PC-3 (cell line): Measurements from ENCODE around the gene ORC4. TPM values are rescaled to one million over a fixed set of nuclear protein-coding genes. Genes with fewer than 3 reads are reported as not detected.

Experiments
- ATAC-seq: fragments of 200-7000 bp; cut with Tn5 transposase; 2 replicates; pipeline ENCODE4 v1.9.1; 2020; ENCODE audit warnings: mild to moderate bottlenecking, moderate library complexity
- BruUV-seq: library from RNA; stranded (reverse); fragments of 400-500 nt; replicated peaks from 2 replicates; lab custom pipeline; 2021; lab: Mats Ljungman, UMichigan
- CTCF ChIA-PET: fragments of 300-600 bp; sonication (Branson Sonifier 250); formaldehyde crosslinking; loops from one replicate; lab custom pipeline; 2022; ENCODE audit warnings: antibody characterized with exemption; lab: Charles Lee
- POLR2A ChIA-PET: fragments of 300-600 bp; sonication (Branson Sonifier 250); formaldehyde crosslinking; loops from one replicate; lab custom pipeline; 2022; ENCODE audit warnings: antibody characterized with exemption; ENCODE audit not compliant: unreplicated experiment; lab: Charles Lee
- DNase-seq: peaks from one replicate; pipeline ENCODE4 v3.0.0-alpha.2; 2015
- H2AFZ ChIP-seq: fragments of 300-600 bp; sonication (generic); 2 replicates; pipeline ENCODE4 v1.6.0; 2016; ENCODE audit warnings: antibody characterized with exemption, low read length
- H3F3A ChIP-seq: fragments of 300-600 bp; sonication (generic); one replicate; pipeline ENCODE4 v1.6.0; 2017; ENCODE audit warnings: antibody characterized with exemption, low read length, control low read depth, mild to moderate bottlenecking; ENCODE audit not compliant: unreplicated experiment
- H3K27ac ChIP-seq: fragments of 300-600 bp; sonication (generic); 2 replicates; pipeline ENCODE4 v1.5.1; 2016; ENCODE audit warnings: mild to moderate bottlenecking, low read length
- H3K27me3 ChIP-seq: fragments of 300-600 bp; sonication (generic); 2 replicates; pipeline ENCODE4 v1.6.1; 2016; ENCODE audit warnings: low read length, mixed read lengths
- H3K36me3 ChIP-seq: fragments of 300-600 bp; sonication (generic); 2 replicates; pipeline ENCODE4 v1.6.1; 2016; ENCODE audit warnings: low read depth, mixed run types, low read length, mixed read lengths
- H3K4me1 ChIP-seq: fragments of 300-600 bp; sonication (generic); 2 replicates; pipeline ENCODE4 v1.5.1; 2016; ENCODE audit warnings: low read length; ENCODE audit not compliant: insufficient read depth
- H3K4me2 ChIP-seq: fragments of 300-600 bp; sonication (generic); 2 replicates; pipeline ENCODE4 v1.6.0; 2016; ENCODE audit warnings: low read length
- H3K4me3 ChIP-seq: fragments of 300-600 bp; sonication (generic); 2 replicates; pipeline ENCODE4 v1.5.1; 2016; ENCODE audit warnings: mild to moderate bottlenecking, low read length, mixed read lengths
- H3K79me2 ChIP-seq: fragments of 300-600 bp; sonication (generic); 2 replicates; pipeline ENCODE4 v1.6.1; 2017; ENCODE audit warnings: low read length, mixed read lengths
- H3K9ac ChIP-seq: fragments of 300-600 bp; sonication (generic); 2 replicates; pipeline ENCODE4 v1.6.0; 2016; ENCODE audit warnings: mild to moderate bottlenecking, low read length
- H3K9me2 ChIP-seq: fragments of 300-600 bp; sonication (generic); replicated peaks from 2 replicates; pipeline ENCODE4 v1.6.1; 2016; ENCODE audit warnings: mixed run types, low read length, mixed read lengths
- H3K9me3 ChIP-seq: fragments of 300-600 bp; sonication (generic); 2 replicates; pipeline ENCODE4 v1.6.1; 2016; ENCODE audit warnings: low read length, mixed read lengths
- H4K20me1 ChIP-seq: fragments of 300-600 bp; sonication (generic); 2 replicates; pipeline ENCODE4 v1.6.1; 2016; ENCODE audit warnings: low read length, mixed read lengths
- EZH2 ChIP-seq: fragments of 300-600 bp; sonication (generic); IDR thresholded peaks from one replicate; pipeline ENCODE4 v1.6.1; 2017; ENCODE audit warnings: antibody characterized with exemption, mild to moderate bottlenecking, low read length; ENCODE audit not compliant: unreplicated experiment
- EZH2phosphoT487 ChIP-seq: fragments of 300-600 bp; sonication (generic); IDR thresholded peaks from 2 replicates; pipeline ENCODE4 v1.6.1; 2018; ENCODE audit warnings: mild to moderate bottlenecking, antibody characterized with exemption, low read length, borderline replicate concordance
- intact Hi-C: fragments of 100-400 bp; cut with micrococcal nuclease; formaldehyde crosslinking; loops from 2 replicates; pipeline ENCODE4 v1.9.0; 2023
- total RNA-seq: library from RNA; depleted of rRNA; stranded (reverse); fragments of >200 nt; gene quantifications from 2 replicates; pipeline ENCODE4 v1.2.3, GENCODE V29; 2014; rRNA removed
- TF ChIP-seq, protein P1 (sequence below): fragments of 300-600 bp; sonication (generic); conservative IDR thresholded peaks from 2 replicates; pipeline ENCODE4 v1.5.1; 2017; ENCODE audit warnings: antibody characterized with exemption, low read depth, mild to moderate bottlenecking, low read length

ORC4 gene
- total RNA-seq, 1 experiment from 2014 or later, result 65.9 TPM

DNA sequence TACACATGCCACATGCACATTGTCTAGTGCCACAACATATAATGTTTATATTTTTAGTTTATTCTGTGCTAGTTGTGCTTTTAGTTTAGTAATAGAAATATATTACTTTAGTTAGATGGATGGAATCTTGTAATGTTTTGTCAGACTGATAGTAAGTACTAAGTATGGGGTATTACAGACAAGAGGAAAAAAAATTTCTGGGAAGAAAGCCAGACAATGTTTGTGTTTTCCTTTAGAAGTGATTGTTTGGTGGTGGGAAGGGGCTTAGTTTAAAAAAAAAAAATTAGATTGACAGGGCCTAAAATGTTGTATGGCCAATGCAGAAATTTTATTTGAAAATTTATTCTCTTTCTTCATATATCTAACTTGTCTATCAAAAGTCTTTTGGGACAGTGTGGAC is 137.9 kb downstream of the ORC4 start:
- H3K27ac ChIP-seq, result no peak overlapping the region
- no peaks in the 10 kb centered on the region for H3K9me3 ChIP-seq
- peaks cover 86% of the 10 kb centered on the region for H3K79me2 ChIP-seq
- no peaks in the 10 kb centered on the region for H3K4me1 ChIP-seq
- BruUV-seq, result no TSS peak
- H3K36me3 ChIP-seq, result no peaks in the 10 kb centered on the region
- DNase-seq, result no peak
- H4K20me1 ChIP-seq, result no peaks in the 10 kb centered on the region
- TF ChIP-seq, protein P1, sequence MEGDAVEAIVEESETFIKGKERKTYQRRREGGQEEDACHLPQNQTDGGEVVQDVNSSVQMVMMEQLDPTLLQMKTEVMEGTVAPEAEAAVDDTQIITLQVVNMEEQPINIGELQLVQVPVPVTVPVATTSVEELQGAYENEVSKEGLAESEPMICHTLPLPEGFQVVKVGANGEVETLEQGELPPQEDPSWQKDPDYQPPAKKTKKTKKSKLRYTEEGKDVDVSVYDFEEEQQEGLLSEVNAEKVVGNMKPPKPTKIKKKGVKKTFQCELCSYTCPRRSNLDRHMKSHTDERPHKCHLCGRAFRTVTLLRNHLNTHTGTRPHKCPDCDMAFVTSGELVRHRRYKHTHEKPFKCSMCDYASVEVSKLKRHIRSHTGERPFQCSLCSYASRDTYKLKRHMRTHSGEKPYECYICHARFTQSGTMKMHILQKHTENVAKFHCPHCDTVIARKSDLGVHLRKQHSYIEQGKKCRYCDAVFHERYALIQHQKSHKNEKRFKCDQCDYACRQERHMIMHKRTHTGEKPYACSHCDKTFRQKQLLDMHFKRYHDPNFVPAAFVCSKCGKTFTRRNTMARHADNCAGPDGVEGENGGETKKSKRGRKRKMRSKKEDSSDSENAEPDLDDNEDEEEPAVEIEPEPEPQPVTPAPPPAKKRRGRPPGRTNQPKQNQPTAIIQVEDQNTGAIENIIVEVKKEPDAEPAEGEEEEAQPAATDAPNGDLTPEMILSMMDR, result no peak
- TF ChIP-seq EZH2phosphoT487 (no peak), EZH2 (no peak)
- no peak overlapping the region for H3K9ac ChIP-seq
- no peaks in the 10 kb centered on the region for H3K27me3 ChIP-seq
- no peaks in the 10 kb centered on the region for H3K9me2 ChIP-seq
- intact Hi-C loops, result no loop called here
- no peaks in the 10 kb centered on the region for H3F3A ChIP-seq
- no peak for ATAC-seq
- H3K4me2 ChIP-seq, result no peak overlapping the region
- no peak overlapping the region for H3K4me3 ChIP-seq
- POLR2A ChIA-PET, result interaction anchor here (0.6 kb wide), 1 partner anchor 577 kb away, joined by 8 read pairs; no protein-coding TSS in a partner anchor
- CTCF ChIA-PET, result no interaction called here
- H2AFZ ChIP-seq, result no peak overlapping the region

Other genes with a start within 250 kb of the ORC4 start
- 5.5 and 6.5 TPM in 2 replicates for gene ACVR2A, start 175.7 kb downstream of the ORC4 start, total RNA-seq
- gene MBD5, start 354 bp upstream of the ORC4 start, total RNA-seq, result 8.5 and 9.7 TPM in 2 replicates